ENCODE results near the gene DHRSX.
"Not testable (repeated sequence)": the region's sequence is repeated elsewhere in the genome, so short reads cannot be mapped to it uniquely, and the experiment has no call there.

DHRSX gene

GRCh38 chrX:2520539-2520938, 19.8 kb upstream of the DHRSX start:
- no peak for DNase-seq (ENCODE audit: low read depth)
- H3K4me3 ChIP-seq (ENCODE audit: low read depth, low read length) = no peak overlapping the region
- TF ChIP-seq CTCF (conservative IDR thresholded peaks at IDR 0.05; ENCODE audit: low read depth, low read length) = no peak

- not testable (repeated sequence) for DNase-seq (ENCODE audit: low read depth); H3K4me3 ChIP-seq (ENCODE audit: low read depth, low read length)
These were observed 18.9 kb upstream of the DHRSX start for GRCh38 chrX:2519638-2520037.

GRCh38 chrX:2517055-2517454, 16.3 kb upstream of the DHRSX start:
- H3K4me3 ChIP-seq (ENCODE audit: low read depth, low read length) = no peak overlapping the region
- no peak for DNase-seq (ENCODE audit: low read depth)
- no peak for TF ChIP-seq CTCF (conservative IDR thresholded peaks at IDR 0.05; ENCODE audit: low read depth, low read length)

- no peak for TF ChIP-seq CTCF (conservative IDR thresholded peaks at IDR 0.05; ENCODE audit: low read depth, low read length)
- no peak overlapping the region for H3K4me3 ChIP-seq (ENCODE audit: low read depth, low read length)
- no peak for DNase-seq (ENCODE audit: low read depth)
These were observed 15.8 kb upstream of the DHRSX start for GRCh38 chrX:2516623-2517022.

- no peak for DNase-seq (ENCODE audit: low read depth)
- TF ChIP-seq CTCF (conservative IDR thresholded peaks at IDR 0.05; ENCODE audit: low read depth, low read length) = no peak
- H3K4me3 ChIP-seq (ENCODE audit: low read depth, low read length) = no peak overlapping the region
These were observed 13.4 kb upstream of the DHRSX start for GRCh38 chrX:2514131-2514530.

- TF ChIP-seq CTCF (conservative IDR thresholded peaks at IDR 0.05; ENCODE audit: low read depth, low read length) = no peak
- DNase-seq (ENCODE audit: low read depth) = no peak
- H3K4me3 ChIP-seq (ENCODE audit: low read depth, low read length) = no peak overlapping the region
These were observed 12.4 kb upstream of the DHRSX start for GRCh38 chrX:2513121-2513664.

GRCh38 chrX:2512501-2512900, 11.7 kb upstream of the DHRSX start:
- TF ChIP-seq CTCF (conservative IDR thresholded peaks at IDR 0.05; ENCODE audit: low read depth, low read length) = no peak
- H3K4me3 ChIP-seq (ENCODE audit: low read depth, low read length) = no peak overlapping the region
- no peak for DNase-seq (ENCODE audit: low read depth)

Data from choroid plexus epithelial cell (primary cell).